ENCODE results near the gene SCN9A.
"Not testable (repeated sequence)": the region's sequence is repeated elsewhere in the genome, so short reads cannot be mapped to it uniquely, and the experiment has no call there.

SCN9A gene

DNA sequence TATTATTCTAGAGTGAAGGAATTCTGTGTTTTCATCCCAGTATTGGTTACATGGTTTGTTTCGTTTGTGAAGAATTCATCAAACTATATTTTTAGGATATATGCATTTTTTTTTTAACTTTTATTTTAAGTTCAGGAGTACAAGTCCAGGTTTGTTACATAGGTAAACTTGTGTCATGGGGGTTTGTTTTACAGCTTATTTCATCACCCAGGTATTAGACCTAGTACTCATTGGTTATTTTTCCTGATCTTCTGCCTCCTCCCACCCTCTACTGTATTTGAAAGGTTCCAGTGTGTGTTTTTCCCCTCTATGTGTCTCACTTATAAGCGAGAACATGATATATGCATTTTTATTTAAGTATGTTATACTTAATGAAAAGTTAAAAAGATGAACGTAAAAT is 47.6 kb downstream of the SCN9A start:
- H3K27ac ChIP-seq (ENCODE audit: low read depth, low read length, poor library complexity, severe bottlenecking), result no peak overlapping the region
- no peak overlapping the region for H3K4me3 ChIP-seq (ENCODE audit: low read depth, low read length, poor library complexity, severe bottlenecking)
- TF ChIP-seq, protein P1, sequence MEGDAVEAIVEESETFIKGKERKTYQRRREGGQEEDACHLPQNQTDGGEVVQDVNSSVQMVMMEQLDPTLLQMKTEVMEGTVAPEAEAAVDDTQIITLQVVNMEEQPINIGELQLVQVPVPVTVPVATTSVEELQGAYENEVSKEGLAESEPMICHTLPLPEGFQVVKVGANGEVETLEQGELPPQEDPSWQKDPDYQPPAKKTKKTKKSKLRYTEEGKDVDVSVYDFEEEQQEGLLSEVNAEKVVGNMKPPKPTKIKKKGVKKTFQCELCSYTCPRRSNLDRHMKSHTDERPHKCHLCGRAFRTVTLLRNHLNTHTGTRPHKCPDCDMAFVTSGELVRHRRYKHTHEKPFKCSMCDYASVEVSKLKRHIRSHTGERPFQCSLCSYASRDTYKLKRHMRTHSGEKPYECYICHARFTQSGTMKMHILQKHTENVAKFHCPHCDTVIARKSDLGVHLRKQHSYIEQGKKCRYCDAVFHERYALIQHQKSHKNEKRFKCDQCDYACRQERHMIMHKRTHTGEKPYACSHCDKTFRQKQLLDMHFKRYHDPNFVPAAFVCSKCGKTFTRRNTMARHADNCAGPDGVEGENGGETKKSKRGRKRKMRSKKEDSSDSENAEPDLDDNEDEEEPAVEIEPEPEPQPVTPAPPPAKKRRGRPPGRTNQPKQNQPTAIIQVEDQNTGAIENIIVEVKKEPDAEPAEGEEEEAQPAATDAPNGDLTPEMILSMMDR (IDR thresholded peaks at IDR 0.05; ENCODE audit: low read length), result no peak
- no peak for TF ChIP-seq EZH2 (IDR thresholded peaks at IDR 0.05; ENCODE audit: borderline replicate concordance, low read length)
- H3K9ac ChIP-seq (ENCODE audit: low read length), result no peak overlapping the region
- no peaks in the 10 kb centered on the region for H3K9me2 ChIP-seq (ENCODE audit: low read depth, low read length)
- no peaks in the 10 kb centered on the region for H3F3A ChIP-seq (ENCODE audit: insufficient read depth, low read length)
- H4K20me1 ChIP-seq (ENCODE audit: insufficient read depth, low read length), result no peaks in the 10 kb centered on the region
- H3K9me3 ChIP-seq (ENCODE audit: low read length), result no peaks in the 10 kb centered on the region
- no peaks in the 10 kb centered on the region for H3K4me1 ChIP-seq (ENCODE audit: insufficient read depth, low read length, severe bottlenecking)
- H3K36me3 ChIP-seq (ENCODE audit: insufficient read depth, low read length), result no peaks in the 10 kb centered on the region
- no peak overlapping the region for H3K4me2 ChIP-seq (ENCODE audit: low read length)
- no peaks in the 10 kb centered on the region for H3K79me2 ChIP-seq (ENCODE audit: insufficient read depth, low read length)
- no peak overlapping the region for H2AFZ ChIP-seq (ENCODE audit: low read length)
- H3K27me3 ChIP-seq (ENCODE audit: insufficient read depth, low read length), result no peaks in the 10 kb centered on the region

DNA sequence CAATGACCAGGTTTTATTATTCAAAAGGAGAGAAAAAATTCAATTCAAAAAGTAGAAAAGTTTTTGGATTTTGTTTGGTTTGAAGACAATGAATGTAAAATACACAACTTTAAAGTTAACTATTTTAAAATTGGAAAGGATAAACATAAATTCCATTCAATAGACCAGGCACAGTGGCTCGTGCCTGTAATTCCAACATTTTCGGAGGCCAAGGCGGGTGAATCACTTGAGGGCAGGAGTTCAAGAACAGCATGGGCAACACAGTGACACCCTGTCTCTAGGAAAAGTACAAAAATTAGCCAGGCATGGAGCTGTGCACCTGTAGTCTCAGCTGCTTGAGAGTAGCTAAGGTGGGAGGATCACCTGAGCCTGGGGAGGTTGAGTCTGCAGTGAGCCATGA is 54.7 kb downstream of the SCN9A start:
- Histone ChIP-seq H3K4me1 (ENCODE audit: insufficient read depth, low read length, severe bottlenecking) (no peaks in the 10 kb centered on the region), H3K36me3 (ENCODE audit: insufficient read depth, low read length) (no peaks in the 10 kb centered on the region), H3K79me2 (ENCODE audit: insufficient read depth, low read length) (no peaks in the 10 kb centered on the region), H3F3A (ENCODE audit: insufficient read depth, low read length) (no peaks in the 10 kb centered on the region), H4K20me1 (ENCODE audit: insufficient read depth, low read length) (no peaks in the 10 kb centered on the region), H2AFZ (ENCODE audit: low read length) (no peak overlapping the region), H3K4me2 (ENCODE audit: low read length) (no peak overlapping the region), H3K4me3 (ENCODE audit: low read depth, low read length, poor library complexity, severe bottlenecking) (no peak overlapping the region), H3K9me3 (ENCODE audit: low read length) (no peaks in the 10 kb centered on the region), H3K27me3 (ENCODE audit: insufficient read depth, low read length) (no peaks in the 10 kb centered on the region), H3K9me2 (ENCODE audit: low read depth, low read length) (no peaks in the 10 kb centered on the region), H3K27ac (ENCODE audit: low read depth, low read length, poor library complexity, severe bottlenecking) (no peak overlapping the region), H3K9ac (ENCODE audit: low read length) (no peak overlapping the region)
- TF ChIP-seq, protein P1 (IDR thresholded peaks at IDR 0.05; ENCODE audit: low read length), result no peak
- no peak for TF ChIP-seq EZH2 (IDR thresholded peaks at IDR 0.05; ENCODE audit: borderline replicate concordance, low read length)

- Histone ChIP-seq H3K4me2 (ENCODE audit: low read length) (no peak overlapping the region), H3K27ac (ENCODE audit: low read depth, low read length, poor library complexity, severe bottlenecking) (no peak overlapping the region), H4K20me1 (ENCODE audit: insufficient read depth, low read length) (no peaks in the 10 kb centered on the region), H2AFZ (ENCODE audit: low read length) (no peak overlapping the region), H3K4me3 (ENCODE audit: low read depth, low read length, poor library complexity, severe bottlenecking) (no peak overlapping the region), H3K27me3 (ENCODE audit: insufficient read depth, low read length) (no peaks in the 10 kb centered on the region), H3K9me3 (ENCODE audit: low read length) (no peaks in the 10 kb centered on the region), H3K36me3 (ENCODE audit: insufficient read depth, low read length) (no peaks in the 10 kb centered on the region), H3K79me2 (ENCODE audit: insufficient read depth, low read length) (no peaks in the 10 kb centered on the region), H3F3A (ENCODE audit: insufficient read depth, low read length) (no peaks in the 10 kb centered on the region), H3K9ac (ENCODE audit: low read length) (no peak overlapping the region), H3K9me2 (ENCODE audit: low read depth, low read length) (no peaks in the 10 kb centered on the region), H3K4me1 (ENCODE audit: insufficient read depth, low read length, severe bottlenecking) (no peaks in the 10 kb centered on the region)
- no peak for TF ChIP-seq EZH2 (IDR thresholded peaks at IDR 0.05; ENCODE audit: borderline replicate concordance, low read length)
- TF ChIP-seq, protein P1 (IDR thresholded peaks at IDR 0.05; ENCODE audit: low read length), result no peak
These were observed 61.6 kb downstream of the SCN9A start for GRCh38 chr2:166314022-166314759.

DNA sequence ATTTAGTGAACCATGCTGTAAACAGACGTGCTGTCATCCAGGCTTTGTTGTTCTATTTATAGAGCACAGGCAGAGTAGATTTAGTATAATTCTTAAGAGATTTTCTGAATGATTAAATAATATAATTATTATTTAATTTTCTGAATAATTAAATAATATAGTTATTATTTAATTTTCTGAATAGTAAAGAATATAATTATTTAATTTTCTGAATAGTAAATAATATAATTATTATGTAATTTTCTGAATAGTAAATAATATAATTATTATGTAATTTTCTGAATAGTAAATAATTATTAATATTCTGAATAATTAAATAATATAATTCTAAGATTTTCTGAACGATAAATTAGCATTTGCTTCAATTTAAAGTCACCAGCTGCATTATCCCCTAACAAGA is 62.9 kb downstream of the SCN9A start:
- H3K79me2 ChIP-seq (ENCODE audit: insufficient read depth, low read length); H3K4me3 ChIP-seq (ENCODE audit: low read depth, low read length, poor library complexity, severe bottlenecking); H3K27me3 ChIP-seq (ENCODE audit: insufficient read depth, low read length); H3K4me1 ChIP-seq (ENCODE audit: insufficient read depth, low read length, severe bottlenecking); H3K27ac ChIP-seq (ENCODE audit: low read depth, low read length, poor library complexity, severe bottlenecking); H3K4me2 ChIP-seq (ENCODE audit: low read length); H2AFZ ChIP-seq (ENCODE audit: low read length); H3K9me2 ChIP-seq (ENCODE audit: low read depth, low read length); H4K20me1 ChIP-seq (ENCODE audit: insufficient read depth, low read length); H3K9ac ChIP-seq (ENCODE audit: low read length); H3F3A ChIP-seq (ENCODE audit: insufficient read depth, low read length); H3K36me3 ChIP-seq (ENCODE audit: insufficient read depth, low read length); H3K9me3 ChIP-seq (ENCODE audit: low read length): not testable (repeated sequence)
